PC-9 (cell line): ENCODE results near the gene SMG6. TPM values are rescaled to one million over a fixed set of nuclear protein-coding genes. Genes with fewer than 3 reads are reported as not detected.

Source experiments
- BruUV-seq: library from RNA; stranded (reverse); fragments of 400-500 nt; replicated peaks from 2 replicates; lab custom pipeline; 2021; lab: Mats Ljungman, UMichigan
- CTCF ChIA-PET: fragments of 300-600 bp; sonication (Branson Sonifier 250); formaldehyde crosslinking; loops from one replicate; lab custom pipeline; 2022; ENCODE audit warnings: antibody characterized with exemption; lab: Charles Lee
- POLR2A ChIA-PET: fragments of 300-600 bp; sonication (Branson Sonifier 250); formaldehyde crosslinking; loops from one replicate; lab custom pipeline; 2022; ENCODE audit warnings: antibody characterized with exemption; ENCODE audit not compliant: unreplicated experiment; lab: Charles Lee
- DNase-seq, 2 experiments: peaks; one replicate each; pipeline versions ENCODE4 v3.0.0 to v3.0.0-alpha.2; 2015 to 2022; ENCODE audit warnings: mixed read lengths in 1 of 2
- H2AFZ ChIP-seq: fragments of 200-600 bp; sonication (generic); 2 replicates; pipeline ENCODE4 v1.8.1; 2017; ENCODE audit warnings: antibody characterized with exemption
- H3F3A ChIP-seq: fragments of 200-600 bp; sonication (generic); 2 replicates; pipeline ENCODE4 v1.8.1; 2017; ENCODE audit warnings: antibody characterized with exemption, mild to moderate bottlenecking, low read depth; ENCODE audit not compliant: insufficient read depth
- H3K27ac ChIP-seq: fragments of 200-600 bp; sonication (generic); 2 replicates; pipeline ENCODE4 v1.6.1; 2016; ENCODE audit warnings: mixed run types
- H3K27me3 ChIP-seq: fragments of 200-600 bp; sonication (generic); 2 replicates; pipeline ENCODE4 v1.6.1; 2016; ENCODE audit warnings: low read depth, mixed run types; ENCODE audit not compliant: insufficient read depth
- H3K36me3 ChIP-seq: fragments of 200-600 bp; sonication (generic); 2 replicates; pipeline ENCODE4 v1.6.1; 2016; ENCODE audit warnings: low read depth, mixed run types
- H3K4me1 ChIP-seq: fragments of 200-600 bp; sonication (generic); replicated peaks from 2 replicates; pipeline ENCODE4 v1.6.1; 2016; ENCODE audit warnings: mixed run types; ENCODE audit not compliant: insufficient read depth
- H3K4me2 ChIP-seq: fragments of 200-600 bp; sonication (generic); 2 replicates; pipeline ENCODE4 v1.6.1; 2017; ENCODE audit warnings: mixed run types
- H3K4me3 ChIP-seq: fragments of 200-600 bp; sonication (generic); 2 replicates; pipeline ENCODE4 v1.6.1; 2016; ENCODE audit warnings: mixed run types
- H3K79me2 ChIP-seq: fragments of 200-600 bp; sonication (generic); 2 replicates; pipeline ENCODE4 v1.6.1; 2017; ENCODE audit warnings: low read depth, mixed run types
- H3K9me2 ChIP-seq: fragments of 200-600 bp; sonication (generic); 2 replicates; pipeline ENCODE4 v1.8.1; 2017; ENCODE audit warnings: mild to moderate bottlenecking; ENCODE audit not compliant: insufficient read depth
- H3K9me3 ChIP-seq: fragments of 200-600 bp; sonication (generic); 2 replicates; pipeline ENCODE4 v1.8.1; 2016; ENCODE audit warnings: low read depth; ENCODE audit not compliant: insufficient read depth
- H4K20me1 ChIP-seq: fragments of 200-600 bp; sonication (generic); 2 replicates; pipeline ENCODE4 v1.8.1; 2017; ENCODE audit not compliant: insufficient read depth
- EZH2 ChIP-seq: fragments of 200-600 bp; sonication (generic); IDR thresholded peaks from 2 replicates; pipeline ENCODE4 v1.8.0; 2017; ENCODE audit warnings: antibody characterized with exemption, low read depth
- intact Hi-C: fragments of 100-400 bp; cut with micrococcal nuclease; formaldehyde crosslinking; loops from one replicate; pipeline ENCODE4 v1.10.0; 2022; ENCODE audit not compliant: unreplicated experiment
- total RNA-seq: library from RNA; stranded (reverse); gene quantifications from 2 replicates; pipeline ENCODE4 v1.2.3, GENCODE V29; 2021
- TF ChIP-seq, protein P1 (sequence below): fragments of 200-600 bp; sonication (generic); conservative IDR thresholded peaks from 2 replicates; pipeline ENCODE4 v1.6.1; 2017; ENCODE audit warnings: mixed run types, antibody characterized with exemption, mild to moderate bottlenecking, moderate library complexity

SMG6 gene
- total RNA-seq, 1 experiment from 2014 or later: 43.1 TPM

DNA sequence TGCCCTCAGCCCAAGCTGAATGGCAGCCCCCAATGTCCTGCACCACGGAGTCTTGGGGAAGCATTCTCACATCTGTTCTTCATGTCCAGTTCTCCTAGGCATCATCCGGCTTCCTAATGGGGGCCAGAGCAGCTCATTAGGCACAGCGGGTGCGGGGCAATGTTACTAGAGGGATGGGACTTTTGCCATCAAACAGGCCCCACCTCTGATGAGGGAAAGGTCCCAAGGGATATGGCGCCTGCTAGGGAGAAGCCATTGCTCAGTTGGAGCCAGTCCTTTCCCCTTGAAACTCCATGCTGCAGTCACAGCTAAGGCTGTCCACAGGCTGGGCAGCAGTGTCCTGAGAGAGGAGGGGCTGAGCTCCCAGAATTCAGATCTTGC is 275.4 kb downstream of the SMG6 start:
- BruUV-seq: no TSS peak
- no peak overlapping the region for H3K4me2 ChIP-seq
- H3K9me2 ChIP-seq: no peaks in the 10 kb centered on the region
- H3K36me3 ChIP-seq: no peaks in the 10 kb centered on the region
- H3K4me1 ChIP-seq: peaks cover 21% of the 10 kb centered on the region
- H3K27ac ChIP-seq: no peak overlapping the region
- no peak for DNase-seq
- peaks cover 14% of the 10 kb centered on the region; the same call in 1 of the 2 replicates for H4K20me1 ChIP-seq
- peaks cover 11% of the 10 kb centered on the region; the same call in 1 of the 2 replicates for H3F3A ChIP-seq
- ChIA-PET POLR2A (interaction anchor here (0.6 kb wide), 1 partner anchor 122 kb away, joined by 4 read pairs; no protein-coding TSS in a partner anchor), CTCF (interaction anchor here (0.6 kb wide), 2 partner anchors 23 to 32 kb away, joined by 3 to 4 read pairs; no protein-coding TSS in a partner anchor)
- intact Hi-C loops: no loop called here
- TF ChIP-seq EZH2: no peak
- TF ChIP-seq, protein P1, sequence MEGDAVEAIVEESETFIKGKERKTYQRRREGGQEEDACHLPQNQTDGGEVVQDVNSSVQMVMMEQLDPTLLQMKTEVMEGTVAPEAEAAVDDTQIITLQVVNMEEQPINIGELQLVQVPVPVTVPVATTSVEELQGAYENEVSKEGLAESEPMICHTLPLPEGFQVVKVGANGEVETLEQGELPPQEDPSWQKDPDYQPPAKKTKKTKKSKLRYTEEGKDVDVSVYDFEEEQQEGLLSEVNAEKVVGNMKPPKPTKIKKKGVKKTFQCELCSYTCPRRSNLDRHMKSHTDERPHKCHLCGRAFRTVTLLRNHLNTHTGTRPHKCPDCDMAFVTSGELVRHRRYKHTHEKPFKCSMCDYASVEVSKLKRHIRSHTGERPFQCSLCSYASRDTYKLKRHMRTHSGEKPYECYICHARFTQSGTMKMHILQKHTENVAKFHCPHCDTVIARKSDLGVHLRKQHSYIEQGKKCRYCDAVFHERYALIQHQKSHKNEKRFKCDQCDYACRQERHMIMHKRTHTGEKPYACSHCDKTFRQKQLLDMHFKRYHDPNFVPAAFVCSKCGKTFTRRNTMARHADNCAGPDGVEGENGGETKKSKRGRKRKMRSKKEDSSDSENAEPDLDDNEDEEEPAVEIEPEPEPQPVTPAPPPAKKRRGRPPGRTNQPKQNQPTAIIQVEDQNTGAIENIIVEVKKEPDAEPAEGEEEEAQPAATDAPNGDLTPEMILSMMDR: no peak
- no peak overlapping the region for H3K4me3 ChIP-seq
- peaks cover 23% of the 10 kb centered on the region; the same call in 1 of the 2 replicates for H3K27me3 ChIP-seq
- no peak overlapping the region for H2AFZ ChIP-seq
- no peaks in the 10 kb centered on the region for H3K9me3 ChIP-seq
- peaks cover 14% of the 10 kb centered on the region for H3K79me2 ChIP-seq

DNA sequence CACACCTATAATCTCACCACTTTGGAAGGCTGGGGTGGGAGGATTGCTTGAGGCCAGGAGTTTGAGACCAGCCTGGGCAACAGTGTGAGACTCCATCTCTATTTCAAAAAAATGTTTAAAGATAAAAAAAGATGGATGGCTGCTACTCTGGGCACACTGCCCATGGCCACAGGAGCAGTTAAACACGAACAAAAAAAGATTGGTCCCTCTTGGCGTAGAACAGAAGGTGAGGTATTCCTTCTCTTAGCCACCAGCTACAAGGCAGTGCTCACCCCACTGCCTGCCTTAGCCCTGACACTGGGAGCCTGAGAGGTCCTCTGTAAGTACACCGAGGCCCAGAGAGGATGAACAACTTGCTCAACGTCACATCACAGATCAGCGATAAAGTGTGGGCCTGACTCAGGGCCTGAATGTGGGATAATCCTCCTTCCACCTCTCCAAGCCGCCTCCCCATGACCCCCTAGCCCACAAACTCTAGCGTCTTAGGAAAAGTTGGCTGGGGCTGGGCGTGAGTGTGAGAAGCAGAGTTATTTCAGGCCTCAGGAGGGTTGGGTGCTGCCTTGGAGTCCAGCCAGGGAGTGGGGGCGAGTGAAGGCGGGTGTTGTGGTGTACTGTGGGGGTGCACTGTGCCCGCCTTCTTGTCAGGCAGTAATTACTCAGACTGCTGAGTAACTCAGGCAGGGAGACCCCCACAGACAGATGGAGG is 275.9 kb downstream of the SMG6 start:
- H3K27me3 ChIP-seq: peaks cover 23% of the 10 kb centered on the region; the same call in 1 of the 2 replicates
- intact Hi-C loops: no loop called here

More for the DNA sequence above, 275.9 kb downstream of the SMG6 start:
- Histone ChIP-seq H3K79me2 (peaks cover 14% of the 10 kb centered on the region), H3F3A (peaks cover 11% of the 10 kb centered on the region; the same call in 1 of the 2 replicates), H3K27ac (no peak overlapping the region), H4K20me1 (peaks cover 14% of the 10 kb centered on the region; the same call in 1 of the 2 replicates), H3K4me1 (peaks cover 21% of the 10 kb centered on the region), H3K9me3 (no peaks in the 10 kb centered on the region), H3K36me3 (no peaks in the 10 kb centered on the region), H3K4me3 (no peak overlapping the region), H3K4me2 (no peak overlapping the region), H3K9me2 (no peaks in the 10 kb centered on the region), H2AFZ (no peak overlapping the region)
- no TSS peak for BruUV-seq
- CTCF ChIA-PET: interaction anchor here (0.6 kb wide), 3 partner anchors 24 to 182 kb away, joined by 3 to 5 read pairs (median 4); no protein-coding TSS in a partner anchor
- POLR2A ChIA-PET: interaction anchor here (0.9 kb wide), 1 partner anchor 264 kb away, joined by 6 read pairs; no protein-coding TSS in a partner anchor
- no peak for DNase-seq
- TF ChIP-seq, protein P1: no peak
- no peak for TF ChIP-seq EZH2
